Measurements from ENCODE around the gene LCP2. TPM values are rescaled to one million over a fixed set of nuclear protein-coding genes. Genes with fewer than 3 reads are reported as not detected.

LCP2 gene
- total and polyA plus RNA-seq, 2 of the 8 experiments (the other 6 are each of a cell fraction or from before 2014, with no cell fraction given), result 0.26 to 0.33 TPM

DNA sequence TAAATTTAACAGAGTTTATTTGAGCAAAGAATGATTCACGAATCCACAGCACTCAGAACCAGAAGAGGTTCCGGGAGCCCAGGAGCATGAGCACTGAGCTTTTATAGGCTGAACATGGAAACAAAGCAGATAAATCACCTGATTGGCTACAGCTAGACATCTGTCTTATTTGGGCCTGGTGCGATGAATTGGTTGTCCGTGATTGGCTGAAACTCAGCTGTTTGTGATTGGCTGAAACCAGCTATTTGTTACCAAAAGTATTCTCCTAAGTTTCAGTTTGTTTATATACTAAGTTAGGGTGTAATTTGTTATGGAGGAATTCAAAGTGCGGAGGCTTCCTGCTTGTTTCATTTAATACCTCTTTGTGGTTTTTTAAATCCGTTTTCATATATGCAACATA lies 15.8 kb upstream of the LCP2 start:
- POLR2A ChIA-PET (ENCODE audit: partially characterized antibody), result no interaction called here
- Histone ChIP-seq H2BK20ac (ENCODE audit: low read length) (no peak overlapping the region), H3K79me2 (ENCODE audit: control insufficient read depth in 1 of 2, insufficient read depth in 2 of 2, low read length in 2 of 2) (no peaks in the 10 kb centered on the region), H4K8ac (ENCODE audit: extremely low read depth, insufficient read depth, low read length) (no peak overlapping the region), H3K23ac (ENCODE audit: insufficient read length) (no peak overlapping the region), H4K5ac (ENCODE audit: insufficient read length, low read depth, low read length) (no peak overlapping the region), H2AFZ (ENCODE audit: low read length) (no peak overlapping the region), H3K18ac (ENCODE audit: extremely low read depth, low read length) (no peak overlapping the region), H3K79me1 (ENCODE audit: low read depth, low read length) (no peaks in the 10 kb centered on the region), H2BK5ac (ENCODE audit: low read depth, low read length) (no peak overlapping the region), H3K14ac (ENCODE audit: insufficient read length) (no peak overlapping the region), H3K23me2 (ENCODE audit: low read depth, low read length) (no peaks in the 10 kb centered on the region), H2AK5ac (ENCODE audit: low read depth, low read length) (no peak overlapping the region), H3K36me3 (ENCODE audit: control insufficient read depth in 2 of 4, insufficient read depth in 4 of 4, low read length in 3 of 4) (no peaks in the 10 kb centered on the region), H3K4me1 (replicated peaks in 1 of 4; ENCODE audit: control insufficient read depth in 3 of 4, insufficient read depth in 4 of 4, low read length in 3 of 4) (peaks cover 0 to 6% (median 1%) of the 10 kb centered on the region in 4 experiments; a peak in 4 of 7 replicates), H3K9ac (replicated peaks in 1 of 4; ENCODE audit: extremely low read depth in 1 of 4, low read depth in 3 of 4, low read length in 3 of 4) (no peak overlapping the region), H4K91ac (replicated peaks; ENCODE audit: insufficient read length, low read length) (no peak overlapping the region), H3K56ac (replicated peaks; ENCODE audit: insufficient read length, low read depth, low read length) (no peak overlapping the region), H4K20me1 (replicated peaks in 1 of 2; ENCODE audit: control insufficient read depth in 1 of 2, insufficient read depth in 2 of 2, low read length in 2 of 2) (no peaks in the 10 kb centered on the region), H3K4me2 (ENCODE audit: insufficient read depth in 1 of 2, low read depth in 2 of 2, low read length in 2 of 2) (no peak overlapping the region), H3K27ac (ENCODE audit: low read depth, low read length) (no peak overlapping the region), H3K27me3 (replicated peaks in 1 of 4; ENCODE audit: control insufficient read depth in 3 of 4, extremely low read depth in 1 of 4, insufficient read depth in 3 of 4, low read length in 3 of 4) (no peaks in the 10 kb centered on the region), H3K9me3 (ENCODE audit: insufficient read depth in 2 of 2, low read depth in 1 of 2, low read length in 1 of 2) (no peaks in the 10 kb centered on the region), H2BK15ac (ENCODE audit: low read length) (no peak overlapping the region), H2BK12ac (ENCODE audit: low read depth, low read length) (no peak overlapping the region), H3K4ac (replicated peaks; ENCODE audit: insufficient read length, low read depth, low read length) (no peak overlapping the region), H2BK120ac (replicated peaks; ENCODE audit: low read depth, low read length) (no peak overlapping the region), H3K4me3 (ENCODE audit: extremely low read depth in 1 of 4, insufficient read depth in 2 of 4, low read depth in 3 of 4, low read length in 4 of 4) (no peak overlapping the region)
- FAIRE-seq (no peak), DNase-seq (ENCODE audit: low read depth in 1 of 2, low spot score in 2 of 2) (no peak)
- CTCF ChIA-PET (ENCODE audit: partially characterized antibody), result interaction anchor here (0.8 to 2.3 kb wide), 9 partner anchors 10 to 47 kb away, joined by 3 to 11 read pairs (median 4); partner anchors contain the start of gene LCP2
- WGBS, 2 experiments (ENCODE audit: extremely low coverage in 1 of 2, insufficient coverage in 1 of 2, insufficient read length in 1 of 2, insufficient replicate concordance in 2 of 2, low coverage in 1 of 2, low lambda C conversion rate in 2 of 2, missing lambda C conversion rate in 1 of 2), result 89% methylated on average over 6 of the region's 6 CpGs; no CpG with 5 or more reads in 1 of the 2 experiments
- TF ChIP-seq NRF1 (IDR thresholded peaks at IDR 0.05; ENCODE audit: low read depth, low read length) (no peak), GTF2F1 (IDR thresholded peaks at IDR 0.05; ENCODE audit: borderline replicate concordance, low read depth, low read length) (no peak), TAF7 (optimal IDR thresholded peaks at IDR 0.05; ENCODE audit: borderline replicate concordance, low read depth, low read length) (no peak), HDAC2 (IDR thresholded peaks at IDR 0.05; ENCODE audit: borderline replicate concordance in 1 of 2, low read depth in 2 of 2, low read length in 2 of 2) (no peak), SRF (IDR thresholded peaks at IDR 0.05; ENCODE audit: low read depth, low read length) (no peak), SP1 (IDR thresholded peaks at IDR 0.05; ENCODE audit: low read depth, low read length) (no peak), CTBP2 (IDR thresholded peaks at IDR 0.05; ENCODE audit: borderline replicate concordance, insufficient read depth, insufficient read length, low read length) (no peak), NANOG (IDR thresholded peaks at IDR 0.05; ENCODE audit: insufficient read depth, low read depth, low read length, poor library complexity, severe bottlenecking) (no peak), BCL11A (IDR thresholded peaks at IDR 0.05; ENCODE audit: low read depth in 2 of 2, low read length in 2 of 2) (no peak), JUN (IDR thresholded peaks at IDR 0.05; ENCODE audit: low read depth, low read length) (no peak), SIN3A (conservative IDR thresholded peaks at IDR 0.05 in 1 of 2, IDR thresholded peaks at IDR 0.05 in 1 of 2; ENCODE audit: low read depth in 1 of 2, low read length in 2 of 2) (no peak)

Measured in H1 (cell line).